Thyroid gland (tissue), 4 donors: ENCODE measurements around the gene TMEM174. TPM values are rescaled to one million over a fixed set of nuclear protein-coding genes. Genes with fewer than 3 reads are reported as not detected.

Experiments used
- DNase-seq, 2 donors: peaks; one replicate each; pipeline ENCODE4 v3.0.0-alpha.2; 2019
- H3K27ac ChIP-seq, 3 donors: fragments of 200-600 bp; sonication (generic); 1 replicate in 2 of 3; 2 replicates in 1 of 3; pipeline ENCODE4 v1.5.1; 2016 to 2019; ENCODE audit warnings: mild to moderate bottlenecking in 1 of 3, moderate library complexity in 1 of 3
- H3K27me3 ChIP-seq: fragments of 200-600 bp; sonication (generic); one replicate; pipeline ENCODE4 v1.5.1; 2019
- H3K36me3 ChIP-seq, 2 donors: fragments of 200-600 bp; sonication (generic); one replicate each; pipeline ENCODE4 v1.5.1; 2016 to 2019
- H3K4me1 ChIP-seq, 2 donors: fragments of 200-600 bp; sonication (generic); one replicate each; pipeline ENCODE4 v1.5.1; 2017 to 2019
- H3K4me3 ChIP-seq, 3 donors: fragments of 200-600 bp; sonication (generic); replicated peaks in 1 of 3; 1 replicate in 2 of 3; 2 replicates in 1 of 3; pipeline ENCODE4 v1.5.1; 2016; ENCODE audit warnings: mild to moderate bottlenecking in 1 of 3
- H3K9me3 ChIP-seq: fragments of 200-600 bp; sonication (generic); one replicate; pipeline ENCODE4 v1.5.1; 2017
- POLR2A ChIP-seq, 2 donors: fragments of 450-650 bp; IDR thresholded peaks; one replicate each; pipeline ENCODE4 v1.6.1; 2017; ENCODE audit warnings: antibody characterized with exemption in 2 of 2, mild to moderate bottlenecking in 2 of 2, moderate library complexity in 1 of 2
- WGBS, 2 donors: methylation state at CpG; one replicate each; pipeline ENCODE4 v1.1.5; 2017; 5-methylcytosine and 5-hydroxymethylcytosine counted together
- intact Hi-C: fragments of 100-400 bp; cut with DNase I; formaldehyde crosslinking; loops from one replicate; pipeline ENCODE4 v1.15.1; 2023
- total RNA-seq, 4 donors: library from RNA; depleted of rRNA; stranded (reverse); fragments of >200 nt; gene quantifications; one replicate each; pipeline ENCODE4 v1.2.3, GENCODE V29; 2016
- TF ChIP-seq, protein P1 (sequence below), 6 experiments: fragments of 200-600 bp in 3 of 6; fragments of 450-650 bp in 3 of 6; sonication (generic) in 3 of 6; IDR thresholded peaks; one replicate each; pipeline ENCODE4 v1.5.1; 2016 to 2019; ENCODE audit warnings: antibody characterized with exemption in 6 of 6, mild to moderate bottlenecking in 2 of 6, inconsistent platforms in 1 of 6, moderate library complexity in 1 of 6

The TMEM174 gene
- total RNA-seq, 4 donors from 2014 or later, result 0.22 to 1.5 (median 0.38) TPM; not detected in 1

DNA sequence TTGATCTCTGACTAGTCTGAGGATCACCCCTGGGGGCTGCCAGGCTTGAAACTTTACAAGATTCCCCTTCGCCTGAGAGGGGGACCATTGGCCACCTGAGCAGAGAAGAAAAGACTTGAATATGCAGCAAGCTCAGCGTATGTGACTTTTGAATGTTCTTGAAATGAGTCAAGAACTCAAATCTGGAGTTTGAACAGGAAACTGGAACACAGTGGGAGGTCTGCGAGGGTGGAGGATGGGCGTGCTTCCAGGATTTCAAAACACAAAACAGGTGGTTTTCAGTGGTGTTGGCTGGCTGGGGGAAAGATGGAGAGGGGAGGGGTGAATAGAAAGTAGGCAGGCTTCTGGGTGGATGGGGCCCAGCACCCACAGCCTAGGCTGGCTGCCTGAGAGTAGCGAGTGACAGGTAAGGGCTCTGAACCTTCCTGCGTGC is 40.6 kb downstream of the TMEM174 start:
- Histone ChIP-seq H3K4me1 (peaks cover 0 to 17% of the 10 kb centered on the region in 2 donors), H3K36me3 (no peaks in the 10 kb centered on the region), H3K27me3 (peaks cover 10% of the 10 kb centered on the region), H3K27ac (no peak overlapping the region), H3K4me3 (no peak overlapping the region), H3K9me3 (no peaks in the 10 kb centered on the region)
- WGBS, 2 donors, result 26 to 37% methylated on average over 6 of the region's 6 CpGs
- TF ChIP-seq, protein P1, sequence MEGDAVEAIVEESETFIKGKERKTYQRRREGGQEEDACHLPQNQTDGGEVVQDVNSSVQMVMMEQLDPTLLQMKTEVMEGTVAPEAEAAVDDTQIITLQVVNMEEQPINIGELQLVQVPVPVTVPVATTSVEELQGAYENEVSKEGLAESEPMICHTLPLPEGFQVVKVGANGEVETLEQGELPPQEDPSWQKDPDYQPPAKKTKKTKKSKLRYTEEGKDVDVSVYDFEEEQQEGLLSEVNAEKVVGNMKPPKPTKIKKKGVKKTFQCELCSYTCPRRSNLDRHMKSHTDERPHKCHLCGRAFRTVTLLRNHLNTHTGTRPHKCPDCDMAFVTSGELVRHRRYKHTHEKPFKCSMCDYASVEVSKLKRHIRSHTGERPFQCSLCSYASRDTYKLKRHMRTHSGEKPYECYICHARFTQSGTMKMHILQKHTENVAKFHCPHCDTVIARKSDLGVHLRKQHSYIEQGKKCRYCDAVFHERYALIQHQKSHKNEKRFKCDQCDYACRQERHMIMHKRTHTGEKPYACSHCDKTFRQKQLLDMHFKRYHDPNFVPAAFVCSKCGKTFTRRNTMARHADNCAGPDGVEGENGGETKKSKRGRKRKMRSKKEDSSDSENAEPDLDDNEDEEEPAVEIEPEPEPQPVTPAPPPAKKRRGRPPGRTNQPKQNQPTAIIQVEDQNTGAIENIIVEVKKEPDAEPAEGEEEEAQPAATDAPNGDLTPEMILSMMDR (IDR thresholded peaks at IDR 0.05), result no peak
- no peak for TF ChIP-seq POLR2A (IDR thresholded peaks at IDR 0.05)
- peak; percentile 78 to 86 for DNase-seq
- intact Hi-C loops, result no loop called here

DNA sequence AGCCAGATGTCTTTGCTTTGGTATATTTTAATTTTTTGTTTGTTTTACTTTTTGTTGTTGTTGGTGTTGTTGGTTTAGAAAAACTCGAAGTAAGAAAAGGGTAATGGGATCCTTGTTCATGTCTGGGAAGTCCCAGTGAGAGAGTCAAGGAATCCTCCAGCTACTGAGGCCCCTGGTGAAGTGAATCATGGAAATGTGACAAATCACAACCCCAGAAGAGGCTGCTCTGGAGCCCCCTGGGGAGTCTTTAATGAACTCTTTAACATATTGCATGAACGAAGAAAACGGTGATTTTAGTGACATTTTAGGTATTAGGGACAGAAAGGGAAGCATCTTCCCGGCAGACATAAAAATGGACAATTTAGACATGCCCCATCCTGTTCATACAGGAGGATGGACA is 41.3 kb downstream of the TMEM174 start:
- 56 to 57% methylated on average over 4 of the region's 4 CpGs for WGBS, 2 donors
- TF ChIP-seq, protein P1 (IDR thresholded peaks at IDR 0.05), result no peak
- no peak for TF ChIP-seq POLR2A (IDR thresholded peaks at IDR 0.05)
- DNase-seq, result no peak
- no peaks in the 10 kb centered on the region for H3K36me3 ChIP-seq
- intact Hi-C loops, result no loop called here
- H3K4me3 ChIP-seq, result no peak overlapping the region
- peaks cover 10% of the 10 kb centered on the region for H3K27me3 ChIP-seq
- no peak overlapping the region for H3K27ac ChIP-seq
- no peaks in the 10 kb centered on the region for H3K9me3 ChIP-seq
- H3K4me1 ChIP-seq, result peaks cover 0 to 17% of the 10 kb centered on the region in 2 donors

DNA sequence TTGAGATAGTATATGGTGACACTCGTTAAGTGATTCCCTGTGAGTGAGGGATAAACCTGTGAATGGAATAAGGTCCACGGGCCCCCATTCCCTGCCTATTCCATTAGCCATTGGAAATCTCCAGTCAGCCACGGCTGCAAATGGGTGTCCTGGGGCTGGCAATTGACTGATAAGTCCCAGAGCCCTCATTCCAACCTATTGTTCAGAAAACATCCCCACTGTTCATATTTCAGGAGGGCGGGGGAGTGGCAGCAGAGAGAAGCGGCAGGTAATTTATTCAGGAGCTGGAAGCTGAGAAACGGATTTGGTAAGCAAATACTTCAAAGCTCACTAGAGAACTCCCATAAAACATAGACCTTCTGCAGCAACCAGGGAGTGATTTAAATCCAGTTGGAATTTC is 42.0 kb downstream of the TMEM174 start:
- TF ChIP-seq, protein P1 (IDR thresholded peaks at IDR 0.05), result no peak
- TF ChIP-seq POLR2A (IDR thresholded peaks at IDR 0.05), result no peak
- no peak overlapping the region for H3K27ac ChIP-seq
- no peak overlapping the region for H3K4me3 ChIP-seq
- H3K36me3 ChIP-seq, result no peaks in the 10 kb centered on the region
- 42 to 44% methylated on average over 6 of the region's 6 CpGs for WGBS, 2 donors
- no peaks in the 10 kb centered on the region for H3K9me3 ChIP-seq
- peaks cover 10% of the 10 kb centered on the region for H3K27me3 ChIP-seq
- DNase-seq, result no peak
- peaks cover 0 to 17% of the 10 kb centered on the region in 2 donors for H3K4me1 ChIP-seq
- intact Hi-C loops, result loop anchor here (5.0 kb wide), 2 partner anchors 82 to 232 kb away; partner anchors contain the start of gene FOXD1

DNA sequence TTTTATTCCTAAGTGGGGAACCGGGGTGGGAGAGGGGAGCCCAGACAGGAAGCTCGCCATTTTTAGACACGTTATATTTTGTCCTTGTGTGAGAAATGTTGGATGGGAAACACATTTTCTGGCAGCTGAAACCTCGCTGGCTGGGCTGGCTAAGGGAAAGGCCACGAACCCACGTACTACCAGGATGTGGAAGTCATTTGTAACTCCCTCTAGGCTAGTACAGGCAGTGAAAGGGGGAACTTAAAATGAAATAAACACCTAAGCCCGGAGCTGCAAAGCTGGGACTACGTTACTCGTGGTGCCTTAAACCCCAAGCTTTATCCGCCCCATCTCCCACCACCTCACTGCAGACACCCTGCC is 42.5 kb downstream of the TMEM174 start:
- intact Hi-C loops, result loop anchor here (5.0 kb wide), 2 partner anchors 82 to 232 kb away; partner anchors contain the start of gene FOXD1
- H3K4me3 ChIP-seq, result peak overlapping the region in 1 of 3 donors; percentile 3
- peaks cover 10% of the 10 kb centered on the region for H3K27me3 ChIP-seq
- no peak for DNase-seq
- no peak for TF ChIP-seq POLR2A (IDR thresholded peaks at IDR 0.05)
- TF ChIP-seq, protein P1 (IDR thresholded peaks at IDR 0.05), result no peak
- peaks cover 0 to 17% of the 10 kb centered on the region in 2 donors for H3K4me1 ChIP-seq
- H3K36me3 ChIP-seq, result no peaks in the 10 kb centered on the region
- whole genome bisulfite sequencing, 2 donors, result 12 to 17% methylated on average over 10 of the region's 10 CpGs
- H3K27ac ChIP-seq, result no peak overlapping the region
- H3K9me3 ChIP-seq, result no peaks in the 10 kb centered on the region

DNA sequence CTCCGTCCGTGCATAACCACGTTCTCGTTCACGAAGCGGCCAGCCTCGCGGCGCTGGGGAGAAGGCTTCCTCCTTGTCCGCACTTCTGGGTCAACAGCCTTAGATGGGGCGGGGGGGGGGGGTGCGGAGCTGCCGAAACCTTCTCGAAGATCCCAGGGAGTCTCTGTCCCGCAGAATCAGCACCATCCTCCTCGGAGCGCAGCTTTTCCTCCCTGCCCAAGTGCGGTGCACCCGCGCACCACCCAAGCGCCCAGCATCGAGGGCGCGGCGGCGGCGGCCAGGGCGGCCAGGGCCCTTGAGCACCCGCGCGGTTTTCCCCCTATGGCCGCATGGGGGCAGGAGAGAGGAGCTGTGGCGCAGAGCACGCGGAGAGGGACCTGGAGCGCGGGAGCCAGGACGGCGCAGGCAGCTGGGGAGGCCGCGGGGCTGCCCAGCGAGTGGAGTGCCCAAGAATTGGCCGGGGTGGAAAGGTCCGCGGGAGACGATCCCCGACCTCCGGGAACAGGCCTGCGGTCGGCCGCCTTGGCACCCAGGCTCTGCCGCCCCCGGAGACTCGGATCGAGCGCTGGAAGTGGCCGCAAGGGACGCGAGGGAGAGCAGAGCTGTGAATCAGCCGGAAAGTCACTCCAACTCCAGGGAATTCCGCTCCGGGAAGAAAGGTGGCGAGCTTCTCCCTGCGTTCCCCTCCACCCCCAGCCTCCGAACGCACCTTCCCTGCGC is 43.1 kb downstream of the TMEM174 start:
- H3K27me3 ChIP-seq, result peaks cover 10% of the 10 kb centered on the region
- DNase-seq, result peak; percentile 78 to 82

More for the DNA sequence above, 43.1 kb downstream of the TMEM174 start:
- Histone ChIP-seq H3K4me3 (peak overlapping the region in 1 of 3 donors; percentile 3), H3K36me3 (no peaks in the 10 kb centered on the region), H3K27ac (no peak overlapping the region), H3K4me1 (peaks cover 0 to 17% of the 10 kb centered on the region in 2 donors), H3K9me3 (no peaks in the 10 kb centered on the region)
- 2 to 3% methylated on average over 16 to 24 of the region's 67 CpGs for WGBS, 2 donors
- intact Hi-C loops, result loop anchor here (5.0 kb wide), 2 partner anchors 81 to 231 kb away; partner anchors contain the start of gene FOXD1
- TF ChIP-seq, protein P1 (IDR thresholded peaks at IDR 0.05), result peak; percentile 68 to 94 (median 88)
- no peak for TF ChIP-seq POLR2A (IDR thresholded peaks at IDR 0.05)
